GM21576 (cell line): ENCODE measurements around the gene CCR5AS.

Experiments used
- ATAC-seq: cut with Tn5 transposase; IDR thresholded peaks from one replicate; pipeline ENCODE4 v1.9.1; 2021; ENCODE audit warnings: mild to moderate bottlenecking, moderate library complexity; ENCODE audit not compliant: unreplicated experiment

CCR5AS gene

DNA sequence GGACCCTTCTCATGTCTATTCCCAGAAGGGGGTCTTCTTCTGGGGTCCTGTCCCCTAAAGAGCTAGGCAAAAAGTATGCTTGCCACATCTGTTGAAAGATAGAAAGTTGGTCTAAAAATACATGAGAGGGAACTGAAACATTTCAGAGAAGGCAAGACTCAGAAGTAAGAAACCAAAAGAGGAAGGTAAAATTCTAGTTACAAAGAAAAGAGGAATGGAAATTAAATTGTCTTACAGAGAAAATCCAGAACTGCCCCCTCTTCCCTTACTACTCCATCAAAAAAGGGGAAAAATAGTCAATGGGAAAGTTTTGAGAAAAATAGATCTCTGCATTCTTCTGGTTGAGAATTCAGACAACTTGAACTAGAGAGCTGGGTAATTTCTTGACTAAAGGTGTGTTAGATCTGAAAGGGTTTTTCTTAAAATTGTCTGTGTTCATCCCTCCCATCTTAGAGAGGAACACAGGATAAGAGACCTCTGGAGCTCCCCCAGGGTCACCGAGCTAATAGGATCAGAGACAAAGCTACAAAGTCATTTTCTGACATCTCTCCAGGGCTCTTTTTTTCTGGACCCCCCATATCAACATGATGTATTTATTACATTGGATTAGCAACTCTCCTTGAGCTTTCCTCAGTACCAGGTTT, 85.3 kb downstream of the CCR5AS start:
- peak; percentile 73 for ATAC-seq

DNA sequence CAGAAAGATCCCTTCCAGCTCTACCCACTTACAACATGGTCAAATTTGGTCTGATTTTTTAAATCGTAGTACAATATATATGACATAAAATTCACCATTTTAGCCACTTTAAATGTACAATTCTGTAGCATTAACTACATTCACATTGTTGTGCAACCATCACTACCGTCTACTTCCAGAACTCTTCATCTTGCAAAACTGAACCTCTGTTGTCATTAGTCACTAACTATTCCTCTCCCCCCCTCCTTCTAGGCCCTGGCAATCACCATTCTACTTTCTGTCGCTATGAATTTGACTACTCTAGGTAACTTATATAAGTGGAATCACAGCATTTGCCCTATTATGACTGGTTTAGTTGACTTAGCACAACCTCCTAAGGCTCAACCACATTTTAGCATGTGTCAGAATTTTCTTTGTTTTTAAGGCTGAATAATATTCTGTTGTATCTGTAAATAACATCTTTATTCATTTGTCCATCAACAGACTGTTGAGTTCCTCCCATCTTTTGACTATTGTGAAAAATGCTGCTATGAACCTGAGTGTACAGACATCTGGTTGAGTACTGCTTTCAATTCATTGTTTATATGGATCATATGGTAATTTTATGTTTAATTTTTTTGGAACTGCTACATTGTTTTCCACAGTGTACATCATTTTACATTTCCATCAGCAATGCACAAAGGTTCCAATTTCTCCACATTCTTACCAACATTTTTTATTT, 88.5 kb downstream of the CCR5AS start:
- ATAC-seq = no peak

DNA sequence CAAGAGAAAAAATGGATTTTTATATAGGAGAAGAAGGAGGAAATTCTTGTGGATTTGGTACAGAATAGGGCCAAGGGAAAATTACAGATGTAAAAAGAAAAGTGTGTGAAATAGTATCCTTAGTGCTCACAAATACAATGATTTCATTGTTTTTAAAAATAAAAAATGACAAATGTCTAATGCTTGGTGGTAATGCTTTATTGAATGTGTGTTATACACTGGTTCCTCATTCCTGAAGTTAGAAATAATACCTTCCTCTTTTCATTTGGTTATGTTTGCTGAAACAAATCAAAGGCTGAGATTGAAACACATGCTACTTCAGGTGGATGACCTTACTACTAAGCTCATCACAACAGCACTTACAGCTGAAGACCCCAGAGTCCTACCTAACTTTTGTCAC, 90.7 kb downstream of the CCR5AS start:
- no peak for ATAC-seq

- ATAC-seq = no peak
Measured at GRCh38 chr3:46314517-46314916, 92.3 kb downstream of the CCR5AS start.
